Type B pancreatic cell (in vitro differentiated cells): ENCODE data around the gene SRRM2. TPM values are rescaled to one million over a fixed set of nuclear protein-coding genes. Genes with fewer than 3 reads are reported as not detected.

Experiments
- DNase-seq: peaks from one replicate; pipeline ENCODE4 v3.0.0; 2021; ENCODE audit warnings: mixed read lengths; ENCODE audit not compliant: unreplicated experiment; ENCODE audit errors: extremely low spot score
- H3K27ac Mint-ChIP-seq: 2 replicates; pipeline ENCODE4 v1.8.0; 2021; ENCODE audit warnings: mild to moderate bottlenecking, mixed read lengths
- H3K27me3 Mint-ChIP-seq: 2 replicates; pipeline ENCODE4 v1.8.0; 2021; ENCODE audit warnings: mixed read lengths
- H3K36me3 Mint-ChIP-seq: 2 replicates; pipeline ENCODE4 v1.8.0; 2021; ENCODE audit warnings: mixed read lengths
- H3K4me1 Mint-ChIP-seq: one replicate; pipeline ENCODE4 v1.8.0; 2021; ENCODE audit warnings: mixed read lengths; ENCODE audit not compliant: unreplicated experiment
- H3K4me3 Mint-ChIP-seq: 2 replicates; pipeline ENCODE4 v1.8.0; 2021; ENCODE audit warnings: mild to moderate bottlenecking, mixed read lengths
- H3K9me3 Mint-ChIP-seq: 2 replicates; pipeline ENCODE4 v1.8.0; 2021; ENCODE audit warnings: mixed read lengths
- total RNA-seq: library from RNA; stranded (reverse); gene quantifications from 2 replicates; pipeline ENCODE4 v1.2.1, GENCODE V29; 2021; ENCODE audit warnings: low replicate concordance
- TF ChIP-seq, protein P1 (sequence below): fragments of 200-600 bp; sonication (generic); conservative IDR thresholded peaks from 2 replicates; pipeline ENCODE4 v1.5.0; 2021; ENCODE audit warnings: antibody characterized with exemption, mild to moderate bottlenecking

Gene SRRM2
- total RNA-seq, 1 donor from 2014 or later, result 749 TPM

DNA sequence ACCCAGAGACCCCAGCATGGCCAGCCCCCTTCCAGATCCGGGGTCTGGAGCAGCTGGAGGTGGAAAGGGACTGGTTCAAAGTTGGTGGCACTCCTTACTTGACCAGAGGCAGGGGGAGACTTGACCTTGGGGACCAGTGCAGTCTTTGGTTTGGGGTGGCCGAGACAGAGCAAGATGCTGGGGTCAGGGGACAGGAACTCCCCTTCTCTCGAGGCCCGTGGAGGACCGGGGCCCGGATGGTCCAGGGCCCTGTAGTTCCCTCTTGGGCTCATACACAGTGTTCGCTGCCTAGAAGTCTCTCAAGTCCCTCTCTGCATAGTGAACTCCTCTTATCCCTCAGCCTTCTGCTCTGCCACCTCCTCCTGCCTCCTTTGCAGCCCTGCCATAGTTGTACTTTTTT, 35.5 kb downstream of the SRRM2 start:
- no peak overlapping the region for H3K4me3 Mint-ChIP-seq
- no peak for DNase-seq
- H3K27me3 Mint-ChIP-seq, result peaks cover 21% of the 10 kb centered on the region
- no peaks in the 10 kb centered on the region for H3K4me1 Mint-ChIP-seq
- no peaks in the 10 kb centered on the region for H3K9me3 Mint-ChIP-seq
- no peak overlapping the region for H3K27ac Mint-ChIP-seq
- TF ChIP-seq, protein P1, sequence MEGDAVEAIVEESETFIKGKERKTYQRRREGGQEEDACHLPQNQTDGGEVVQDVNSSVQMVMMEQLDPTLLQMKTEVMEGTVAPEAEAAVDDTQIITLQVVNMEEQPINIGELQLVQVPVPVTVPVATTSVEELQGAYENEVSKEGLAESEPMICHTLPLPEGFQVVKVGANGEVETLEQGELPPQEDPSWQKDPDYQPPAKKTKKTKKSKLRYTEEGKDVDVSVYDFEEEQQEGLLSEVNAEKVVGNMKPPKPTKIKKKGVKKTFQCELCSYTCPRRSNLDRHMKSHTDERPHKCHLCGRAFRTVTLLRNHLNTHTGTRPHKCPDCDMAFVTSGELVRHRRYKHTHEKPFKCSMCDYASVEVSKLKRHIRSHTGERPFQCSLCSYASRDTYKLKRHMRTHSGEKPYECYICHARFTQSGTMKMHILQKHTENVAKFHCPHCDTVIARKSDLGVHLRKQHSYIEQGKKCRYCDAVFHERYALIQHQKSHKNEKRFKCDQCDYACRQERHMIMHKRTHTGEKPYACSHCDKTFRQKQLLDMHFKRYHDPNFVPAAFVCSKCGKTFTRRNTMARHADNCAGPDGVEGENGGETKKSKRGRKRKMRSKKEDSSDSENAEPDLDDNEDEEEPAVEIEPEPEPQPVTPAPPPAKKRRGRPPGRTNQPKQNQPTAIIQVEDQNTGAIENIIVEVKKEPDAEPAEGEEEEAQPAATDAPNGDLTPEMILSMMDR, result no peak
- H3K36me3 Mint-ChIP-seq, result no peaks in the 10 kb centered on the region

DNA sequence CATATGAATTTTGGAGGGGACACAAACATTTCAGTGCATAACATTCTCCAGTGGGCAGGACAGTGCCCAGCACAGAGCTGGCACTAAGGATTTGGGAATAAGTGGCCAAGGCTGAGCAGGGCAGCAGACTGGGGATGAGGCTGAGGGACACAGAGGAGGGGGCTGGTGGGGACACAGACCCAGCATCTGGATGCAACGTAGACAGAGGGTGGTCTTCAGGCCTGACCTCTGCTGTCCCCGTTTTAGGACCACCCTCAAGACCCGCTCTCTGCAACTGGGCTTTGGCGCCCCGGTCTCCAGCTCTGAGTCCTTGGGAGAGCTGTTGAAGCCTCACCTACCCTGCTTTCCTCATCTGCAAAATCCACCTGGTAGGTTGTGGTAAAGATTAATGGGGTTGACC, 38.2 kb downstream of the SRRM2 start:
- H3K4me1 Mint-ChIP-seq, result peaks cover 5% of the 10 kb centered on the region
- no peak overlapping the region for H3K27ac Mint-ChIP-seq
- no peak for DNase-seq
- H3K27me3 Mint-ChIP-seq, result peaks cover 29% of the 10 kb centered on the region
- H3K4me3 Mint-ChIP-seq, result no peak overlapping the region
- no peaks in the 10 kb centered on the region for H3K9me3 Mint-ChIP-seq
- no peaks in the 10 kb centered on the region for H3K36me3 Mint-ChIP-seq
- TF ChIP-seq, protein P1, result no peak

DNA sequence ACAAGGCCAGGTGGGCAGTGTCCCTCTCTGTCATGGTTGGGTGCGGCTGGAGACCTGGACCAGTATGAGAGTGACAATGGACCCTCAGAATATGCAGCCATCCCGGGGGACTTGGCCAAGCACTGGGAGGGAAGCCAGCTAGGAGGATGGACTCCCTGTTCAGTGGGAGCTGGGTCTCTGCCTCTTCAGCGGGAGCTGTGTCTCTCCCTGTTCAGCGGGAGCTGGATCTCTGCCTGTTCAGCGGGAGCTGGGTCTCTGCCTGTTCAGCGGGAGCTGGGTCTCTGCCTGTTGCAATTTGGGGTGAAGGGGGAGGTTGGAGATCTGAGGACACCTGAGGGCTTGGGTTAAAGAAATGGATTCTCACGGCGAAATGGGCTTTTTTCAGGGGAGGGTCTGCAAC, 38.7 kb downstream of the SRRM2 start:
- peaks cover 33% of the 10 kb centered on the region for H3K27me3 Mint-ChIP-seq
- peaks cover 9% of the 10 kb centered on the region for H3K4me1 Mint-ChIP-seq
- no peaks in the 10 kb centered on the region for H3K9me3 Mint-ChIP-seq
- no peak for DNase-seq
- TF ChIP-seq, protein P1, result no peak
- H3K4me3 Mint-ChIP-seq, result no peak overlapping the region
- H3K36me3 Mint-ChIP-seq, result no peaks in the 10 kb centered on the region
- no peak overlapping the region for H3K27ac Mint-ChIP-seq

DNA sequence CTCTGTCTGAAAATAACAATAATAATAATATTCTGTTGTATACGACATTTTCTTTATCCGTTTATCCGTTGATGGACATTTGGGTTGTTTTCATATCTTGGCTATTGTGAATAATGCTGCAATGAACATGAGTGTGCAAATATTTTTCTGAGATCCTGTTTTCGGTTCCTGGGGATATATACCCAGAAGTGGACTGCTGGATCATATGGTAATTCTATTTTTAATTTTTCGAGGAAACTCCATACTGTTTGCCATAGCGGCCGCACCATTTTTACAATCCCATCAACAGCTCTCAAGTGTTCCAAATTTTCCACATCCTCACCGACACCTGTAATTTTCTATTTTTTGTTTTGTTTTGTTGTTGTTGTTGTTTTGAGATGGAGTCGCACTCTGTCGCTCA, 40.5 kb downstream of the SRRM2 start:
- DNase-seq, result no peak
- TF ChIP-seq, protein P1, result no peak
- Mint-ChIP-seq H3K36me3 (no peaks in the 10 kb centered on the region), H3K27me3 (peaks cover 41% of the 10 kb centered on the region), H3K4me1 (peaks cover 9% of the 10 kb centered on the region), H3K27ac (no peak overlapping the region), H3K4me3 (no peak overlapping the region), H3K9me3 (no peaks in the 10 kb centered on the region)

DNA sequence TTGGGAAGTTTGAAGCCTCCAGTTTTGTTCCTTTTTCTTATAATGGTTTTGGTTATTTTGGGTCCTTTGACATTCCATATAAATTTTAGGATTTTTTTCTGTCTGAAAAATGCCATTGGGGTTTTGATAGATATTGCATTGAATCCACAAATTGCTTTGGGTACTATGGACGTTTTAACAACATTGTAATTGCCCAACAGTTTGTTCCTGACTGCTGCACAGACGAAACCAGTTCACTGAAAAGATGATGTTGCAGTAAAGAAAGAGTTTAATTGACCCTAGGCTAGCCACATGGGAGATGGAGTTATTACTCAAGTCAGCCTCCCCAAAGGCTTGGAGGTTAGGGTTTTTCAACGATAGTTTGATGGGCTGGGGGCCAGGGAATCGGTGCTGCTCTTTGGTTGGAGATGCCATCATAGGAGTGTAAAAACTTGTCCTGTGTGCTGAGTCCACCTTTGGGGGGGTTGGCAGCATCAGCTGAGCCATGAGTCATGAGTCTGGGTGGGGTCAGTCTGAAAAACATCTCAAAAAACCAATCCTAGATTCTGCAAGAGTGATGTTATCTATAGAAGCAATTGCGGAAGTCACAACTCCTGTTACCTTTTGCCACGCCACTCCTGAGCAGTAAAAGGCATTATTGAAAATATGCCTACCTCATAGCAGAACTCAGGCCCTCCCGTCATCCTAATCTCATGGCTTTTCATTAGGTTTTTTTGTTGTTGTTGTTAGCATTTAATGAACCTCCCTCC, 43.1 kb downstream of the SRRM2 start:
- Mint-ChIP-seq H3K9me3 (no peaks in the 10 kb centered on the region), H3K4me3 (no peak overlapping the region)
- TF ChIP-seq, protein P1, result no peak

More for the DNA sequence above, 43.1 kb downstream of the SRRM2 start:
- Mint-ChIP-seq H3K27me3 (peaks cover 35% of the 10 kb centered on the region), H3K36me3 (no peaks in the 10 kb centered on the region), H3K27ac (peak overlapping the region; percentile 59), H3K4me1 (peaks cover 9% of the 10 kb centered on the region)
- no peak for DNase-seq
